Esophagus muscularis mucosa (tissue), 4 donors: Measurements from ENCODE around the gene KCTD16. TPM values are rescaled to one million over a fixed set of nuclear protein-coding genes. Genes with fewer than 3 reads are reported as not detected.

Experiments used
- DNase-seq: peaks from one replicate; pipeline ENCODE4 v3.0.0-alpha.2; 2017; ENCODE audit errors: extremely low spot score
- H3K27ac ChIP-seq, 4 donors: fragments of 200-600 bp; sonication (generic); replicated peaks in 1 of 4; 1 replicate in 3 of 4; 2 replicates in 1 of 4; pipeline ENCODE4 v1.5.1; 2016 to 2019; ENCODE audit warnings: mild to moderate bottlenecking in 1 of 4
- H3K27me3 ChIP-seq, 4 donors: fragments of 200-600 bp; sonication (generic); one replicate each; pipeline versions ENCODE4 v1.5.1 to v1.6.0; 2016 to 2019
- H3K36me3 ChIP-seq, 4 donors: fragments of 200-600 bp; sonication (generic); one replicate each; pipeline ENCODE4 v1.5.1; 2016 to 2019
- H3K4me1 ChIP-seq, 4 donors: fragments of 200-600 bp; sonication (generic); one replicate each; pipeline ENCODE4 v1.5.1; 2016 to 2019
- H3K4me3 ChIP-seq, 4 donors: fragments of 200-600 bp; sonication (generic); 1 replicate in 2 of 4; 2 replicates in 2 of 4; pipeline ENCODE4 v1.5.1; 2016 to 2019; ENCODE audit warnings: mild to moderate bottlenecking in 4 of 4, moderate library complexity in 1 of 4
- H3K9me3 ChIP-seq, 4 donors: fragments of 200-600 bp; sonication (generic); 1 replicate in 3 of 4; 2 replicates in 1 of 4; pipeline ENCODE4 v1.5.1; 2016 to 2019
- CTCF ChIP-seq, 3 experiments: fragments of 200-600 bp in 2 of 3; fragments of 450-650 bp in 1 of 3; sonication (generic) in 2 of 3; IDR thresholded peaks; one replicate each; pipeline ENCODE4 v1.5.1; 2017 to 2019; ENCODE audit warnings: antibody characterized with exemption in 3 of 3, mild to moderate bottlenecking in 2 of 3, moderate library complexity in 1 of 3
- EP300 ChIP-seq: sonication (generic); formaldehyde crosslinking; IDR thresholded peaks from one replicate; pipeline ENCODE4 v1.6.1; 2017; ENCODE audit warnings: antibody characterized with exemption
- POLR2A ChIP-seq: fragments of 450-650 bp; IDR thresholded peaks from one replicate; pipeline ENCODE4 v1.6.1; 2017; ENCODE audit warnings: antibody characterized with exemption, moderate library complexity, mild to moderate bottlenecking, low read depth
- POLR2AphosphoS5 ChIP-seq, 2 donors: sonication (generic); formaldehyde crosslinking; IDR thresholded peaks; one replicate each; pipeline ENCODE4 v1.6.1; 2017; ENCODE audit warnings: antibody characterized with exemption in 2 of 2
- WGBS: methylation state at CpG from one replicate; pipeline ENCODE4 v1.1.5; 2018; 5-methylcytosine and 5-hydroxymethylcytosine counted together
- intact Hi-C: fragments of 100-400 bp; cut with DNase I; formaldehyde crosslinking; loops from one replicate; pipeline ENCODE4 v1.15.1; 2023
- total RNA-seq, 4 donors: library from RNA; depleted of rRNA; stranded (reverse); fragments of >200 nt; gene quantifications; one replicate each; pipeline versions ENCODE4 v1.1.0 to v1.2.1, GENCODE V29; 2016

Gene KCTD16
- total RNA-seq, 4 donors from 2014 or later: under 0.01 to 0.11 (median under 0.01) TPM; not detected in 1

- no peak for DNase-seq
- intact Hi-C loops: loop anchor here (10.0 kb wide), 1 partner anchor 1851 kb away; no protein-coding TSS in a partner anchor
- Histone ChIP-seq H3K9me3 (no peaks in the 10 kb centered on the region), H3K4me1 (peaks cover 5 to 19% (median 15%) of the 10 kb centered on the region in 4 donors), H3K27me3 (peaks cover 0 to 58% (median 16%) of the 10 kb centered on the region in 4 donors), H3K36me3 (no peaks in the 10 kb centered on the region), H3K27ac (no peak overlapping the region), H3K4me3 (no peak overlapping the region)
- TF ChIP-seq EP300: no peak
- peak; percentile 74 to 92 (median 83) for TF ChIP-seq CTCF (IDR thresholded peaks at IDR 0.05)
- WGBS: 32% methylated on average over 10 of the region's 10 CpGs
Observed at GRCh38 chr5:144203750-144204596, 33.3 kb downstream of the KCTD16 start.

GRCh38 chr5:144205141-144205551, 34.5 kb downstream of the KCTD16 start:
- H3K9me3 ChIP-seq: no peaks in the 10 kb centered on the region
- H3K4me1 ChIP-seq: peaks cover 5 to 19% (median 15%) of the 10 kb centered on the region in 4 donors
- no peak overlapping the region for H3K27ac ChIP-seq
- intact Hi-C loops: loop anchor here (10.0 kb wide), 1 partner anchor 1850 kb away; no protein-coding TSS in a partner anchor
- H3K4me3 ChIP-seq: peak overlapping the region; percentile 24 to 39 (median 26)
- H3K27me3 ChIP-seq: peaks cover 0 to 59% (median 16%) of the 10 kb centered on the region in 4 donors
- DNase-seq: no peak
- WGBS: under 1% methylated on average over 31 of the region's 31 CpGs
- no peaks in the 10 kb centered on the region for H3K36me3 ChIP-seq
- TF ChIP-seq EP300: no peak
- TF ChIP-seq CTCF (IDR thresholded peaks at IDR 0.05): no peak
- no peak for TF ChIP-seq POLR2A
- TF ChIP-seq POLR2AphosphoS5 (IDR thresholded peaks at IDR 0.05): no peak

GRCh38 chr5:144206141-144206540, 35.5 kb downstream of the KCTD16 start:
- Histone ChIP-seq H3K27ac (no peak overlapping the region), H3K4me3 (no peak overlapping the region), H3K9me3 (no peaks in the 10 kb centered on the region), H3K27me3 (peaks cover 0 to 53% (median 16%) of the 10 kb centered on the region in 4 donors), H3K36me3 (no peaks in the 10 kb centered on the region), H3K4me1 (peaks cover 5 to 19% (median 15%) of the 10 kb centered on the region in 4 donors)
- no peak for TF ChIP-seq EP300
- DNase-seq: no peak
- intact Hi-C loops: loop anchor here (10.0 kb wide), 1 partner anchor 1849 kb away; no protein-coding TSS in a partner anchor
- 55% methylated on average over 2 of the region's 2 CpGs for WGBS

- intact Hi-C loops: loop anchor here (10.0 kb wide), 1 partner anchor 1847 kb away; no protein-coding TSS in a partner anchor
- no peak for DNase-seq
- H3K9me3 ChIP-seq: no peaks in the 10 kb centered on the region
- H3K27ac ChIP-seq: no peak overlapping the region
- H3K4me3 ChIP-seq: no peak overlapping the region
- peaks cover 5 to 9% (median 8%) of the 10 kb centered on the region in 4 donors for H3K4me1 ChIP-seq
- peaks cover 0 to 51% (median 16%) of the 10 kb centered on the region in 4 donors for H3K27me3 ChIP-seq
- no peaks in the 10 kb centered on the region for H3K36me3 ChIP-seq
- TF ChIP-seq EP300: no peak
- no peak for TF ChIP-seq POLR2A
- TF ChIP-seq POLR2AphosphoS5 (IDR thresholded peaks at IDR 0.05): no peak
- TF ChIP-seq CTCF (IDR thresholded peaks at IDR 0.05): no peak
Observed at GRCh38 chr5:144207875-144208444, 37.3 kb downstream of the KCTD16 start.

- Histone ChIP-seq H3K4me1 (peaks cover 5 to 9% (median 8%) of the 10 kb centered on the region in 4 donors), H3K27ac (no peak overlapping the region), H3K36me3 (no peaks in the 10 kb centered on the region), H3K4me3 (no peak overlapping the region), H3K27me3 (peaks cover 0 to 49% (median 14%) of the 10 kb centered on the region in 4 donors), H3K9me3 (no peaks in the 10 kb centered on the region)
- 83% methylated on average over 4 of the region's 4 CpGs for WGBS
- no peak for DNase-seq
- intact Hi-C loops: loop anchor here (10.0 kb wide), 1 partner anchor 1845 kb away; no protein-coding TSS in a partner anchor
- TF ChIP-seq CTCF (IDR thresholded peaks at IDR 0.05) (no peak), POLR2A (no peak), POLR2AphosphoS5 (IDR thresholded peaks at IDR 0.05) (no peak), EP300 (no peak)
Observed at GRCh38 chr5:144209361-144209760, 38.7 kb downstream of the KCTD16 start.
